MM.1S (cell line): ENCODE results near the gene GPR161.

Experiments used
- DNase-seq: peaks from one replicate; pipeline ENCODE4 v3.0.0-alpha.2; 2015
- H2AFZ ChIP-seq: fragments of 300-600 bp; sonication (generic); 2 replicates; pipeline ENCODE4 v1.6.0; 2016; ENCODE audit warnings: antibody characterized with exemption, low read length
- H3F3A ChIP-seq: fragments of 300-600 bp; sonication (generic); 2 replicates; pipeline ENCODE4 v1.6.1; 2016; ENCODE audit warnings: mild to moderate bottlenecking, antibody characterized with exemption, low read length, moderate library complexity, mixed read lengths; ENCODE audit not compliant: insufficient read depth
- H3K27ac ChIP-seq: fragments of 300-600 bp; sonication (generic); 2 replicates; pipeline ENCODE4 v1.5.1; 2016; ENCODE audit warnings: mild to moderate bottlenecking, low read length
- H3K27me3 ChIP-seq: fragments of 300-600 bp; sonication (generic); replicated peaks from 2 replicates; pipeline ENCODE4 v1.6.0; 2016; ENCODE audit warnings: low read length; ENCODE audit not compliant: insufficient read depth
- H3K36me3 ChIP-seq: fragments of 300-600 bp; sonication (generic); replicated peaks from 2 replicates; pipeline ENCODE4 v1.6.1; 2016; ENCODE audit warnings: mild to moderate bottlenecking, low read length, mixed read lengths; ENCODE audit not compliant: insufficient read depth
- H3K4me1 ChIP-seq: fragments of 300-600 bp; sonication (generic); 2 replicates; pipeline ENCODE4 v1.6.1; 2016; ENCODE audit warnings: low read length, mixed read lengths
- H3K4me2 ChIP-seq: fragments of 300-600 bp; sonication (generic); 2 replicates; pipeline ENCODE4 v1.6.0; 2016; ENCODE audit warnings: low read depth, low read length
- H3K4me3 ChIP-seq: fragments of 300-600 bp; sonication (generic); 2 replicates; pipeline ENCODE4 v1.5.1; 2016; ENCODE audit warnings: low read length, mixed read lengths
- H3K79me2 ChIP-seq: fragments of 300-600 bp; sonication (generic); 2 replicates; pipeline ENCODE4 v1.6.1; 2016; ENCODE audit warnings: mixed run types, low read length, mixed read lengths
- H3K9ac ChIP-seq: fragments of 300-600 bp; sonication (generic); 2 replicates; pipeline ENCODE4 v1.6.1; 2016; ENCODE audit warnings: low read length, mixed read lengths
- H3K9me2 ChIP-seq: fragments of 300-600 bp; sonication (generic); replicated peaks from 2 replicates; pipeline ENCODE4 v1.6.1; 2016; ENCODE audit warnings: mild to moderate bottlenecking, low read length, mixed read lengths; ENCODE audit not compliant: insufficient read depth
- H3K9me3 ChIP-seq: fragments of 300-600 bp; sonication (generic); replicated peaks from 2 replicates; pipeline ENCODE4 v1.6.1; 2016; ENCODE audit warnings: mild to moderate bottlenecking, low read length, mixed read lengths; ENCODE audit not compliant: insufficient read depth
- H4K20me1 ChIP-seq: fragments of 300-600 bp; sonication (generic); 2 replicates; pipeline ENCODE4 v1.6.1; 2016; ENCODE audit warnings: mild to moderate bottlenecking, low read length, moderate library complexity, mixed read lengths; ENCODE audit not compliant: insufficient read depth
- EZH2 ChIP-seq: fragments of 300-600 bp; sonication (generic); optimal IDR thresholded peaks from 2 replicates; pipeline ENCODE3; 2017; ENCODE audit warnings: low read depth, mild to moderate bottlenecking, antibody characterized with exemption, low read length, mixed read lengths
- EZH2phosphoT487 ChIP-seq: fragments of 300-600 bp; sonication (generic); IDR thresholded peaks from 2 replicates; pipeline ENCODE4 v1.6.1; 2018; ENCODE audit warnings: antibody characterized with exemption, low read length
- TF ChIP-seq, protein P1 (sequence below): fragments of 300-600 bp; sonication (generic); IDR thresholded peaks from 2 replicates; pipeline ENCODE4 v1.5.1; 2016; ENCODE audit warnings: antibody characterized with exemption, low read length, mixed read lengths

Gene GPR161

DNA sequence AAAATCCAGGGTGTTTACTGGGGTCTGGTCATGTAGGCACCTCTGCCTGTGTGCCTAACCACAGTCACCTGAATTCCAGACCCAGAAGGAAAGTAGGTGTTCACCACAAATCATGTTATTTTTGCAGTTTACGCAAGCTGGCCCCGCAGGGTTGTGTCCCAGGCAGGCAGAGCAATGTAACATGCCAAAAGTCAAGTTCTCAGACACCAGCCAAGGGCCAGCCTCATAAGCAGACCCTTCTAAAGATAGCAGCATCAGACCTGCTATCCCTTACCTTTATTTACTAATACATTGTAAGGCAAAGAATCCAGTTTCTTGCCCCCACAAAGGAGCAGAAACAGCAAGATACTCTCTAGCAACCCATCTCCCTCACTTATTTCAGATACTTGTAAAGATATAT is 83.0 kb downstream of the GPR161 start:
- Histone ChIP-seq H3F3A (no peaks in the 10 kb centered on the region), H3K4me3 (no peak overlapping the region), H4K20me1 (no peaks in the 10 kb centered on the region), H3K9me2 (no peaks in the 10 kb centered on the region), H3K9me3 (no peaks in the 10 kb centered on the region), H3K9ac (no peak overlapping the region), H3K27me3 (no peaks in the 10 kb centered on the region), H3K36me3 (no peaks in the 10 kb centered on the region), H2AFZ (no peak overlapping the region), H3K79me2 (no peaks in the 10 kb centered on the region), H3K27ac (no peak overlapping the region), H3K4me2 (no peak overlapping the region), H3K4me1 (peaks cover 6% of the 10 kb centered on the region)
- DNase-seq: no peak
- no peak for TF ChIP-seq EZH2phosphoT487
- TF ChIP-seq, protein P1, sequence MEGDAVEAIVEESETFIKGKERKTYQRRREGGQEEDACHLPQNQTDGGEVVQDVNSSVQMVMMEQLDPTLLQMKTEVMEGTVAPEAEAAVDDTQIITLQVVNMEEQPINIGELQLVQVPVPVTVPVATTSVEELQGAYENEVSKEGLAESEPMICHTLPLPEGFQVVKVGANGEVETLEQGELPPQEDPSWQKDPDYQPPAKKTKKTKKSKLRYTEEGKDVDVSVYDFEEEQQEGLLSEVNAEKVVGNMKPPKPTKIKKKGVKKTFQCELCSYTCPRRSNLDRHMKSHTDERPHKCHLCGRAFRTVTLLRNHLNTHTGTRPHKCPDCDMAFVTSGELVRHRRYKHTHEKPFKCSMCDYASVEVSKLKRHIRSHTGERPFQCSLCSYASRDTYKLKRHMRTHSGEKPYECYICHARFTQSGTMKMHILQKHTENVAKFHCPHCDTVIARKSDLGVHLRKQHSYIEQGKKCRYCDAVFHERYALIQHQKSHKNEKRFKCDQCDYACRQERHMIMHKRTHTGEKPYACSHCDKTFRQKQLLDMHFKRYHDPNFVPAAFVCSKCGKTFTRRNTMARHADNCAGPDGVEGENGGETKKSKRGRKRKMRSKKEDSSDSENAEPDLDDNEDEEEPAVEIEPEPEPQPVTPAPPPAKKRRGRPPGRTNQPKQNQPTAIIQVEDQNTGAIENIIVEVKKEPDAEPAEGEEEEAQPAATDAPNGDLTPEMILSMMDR: no peak
- no peak for TF ChIP-seq EZH2

- H3K79me2 ChIP-seq: no peaks in the 10 kb centered on the region
- TF ChIP-seq, protein P1: no peak
- no peak for TF ChIP-seq EZH2
- no peak for TF ChIP-seq EZH2phosphoT487
- no peaks in the 10 kb centered on the region for H3K9me2 ChIP-seq
- H4K20me1 ChIP-seq: no peaks in the 10 kb centered on the region
- H3K36me3 ChIP-seq: no peaks in the 10 kb centered on the region; the same call in 1 of the 2 replicates
- DNase-seq: no peak
- no peaks in the 10 kb centered on the region for H3K27me3 ChIP-seq
- no peak overlapping the region for H3K9ac ChIP-seq
- H3K4me2 ChIP-seq: no peak overlapping the region
- H3K4me1 ChIP-seq: peaks cover 6% of the 10 kb centered on the region
- no peak overlapping the region for H2AFZ ChIP-seq
- H3K27ac ChIP-seq: no peak overlapping the region
- H3K9me3 ChIP-seq: no peaks in the 10 kb centered on the region
- H3F3A ChIP-seq: no peaks in the 10 kb centered on the region
- H3K4me3 ChIP-seq: no peak overlapping the region
Measured at GRCh38 chr1:168050880-168051279, 85.8 kb downstream of the GPR161 start.

GRCh38 chr1:168050307-168050706 is 86.4 kb downstream of the GPR161 start:
- H3K27ac ChIP-seq: no peak overlapping the region
- H3K27me3 ChIP-seq: no peaks in the 10 kb centered on the region
- no peaks in the 10 kb centered on the region for H3F3A ChIP-seq
- H3K9me2 ChIP-seq: no peaks in the 10 kb centered on the region
- H3K4me1 ChIP-seq: peaks cover 6% of the 10 kb centered on the region
- no peak for DNase-seq
- no peaks in the 10 kb centered on the region for H3K79me2 ChIP-seq
- TF ChIP-seq, protein P1: no peak
- TF ChIP-seq EZH2phosphoT487 (no peak), EZH2 (no peak)
- no peak overlapping the region for H3K9ac ChIP-seq
- H3K4me2 ChIP-seq: no peak overlapping the region
- H3K9me3 ChIP-seq: no peaks in the 10 kb centered on the region
- H3K4me3 ChIP-seq: no peak overlapping the region
- no peaks in the 10 kb centered on the region for H4K20me1 ChIP-seq
- no peak overlapping the region for H2AFZ ChIP-seq
- H3K36me3 ChIP-seq: no peaks in the 10 kb centered on the region; the same call in 1 of the 2 replicates
